ENCODE results near the gene CCDC172. TPM values are rescaled to one million over a fixed set of nuclear protein-coding genes. Genes with fewer than 3 reads are reported as not detected.

The CCDC172 gene
- total RNA-seq, 1 donor from 2014 or later = not detected

DNA sequence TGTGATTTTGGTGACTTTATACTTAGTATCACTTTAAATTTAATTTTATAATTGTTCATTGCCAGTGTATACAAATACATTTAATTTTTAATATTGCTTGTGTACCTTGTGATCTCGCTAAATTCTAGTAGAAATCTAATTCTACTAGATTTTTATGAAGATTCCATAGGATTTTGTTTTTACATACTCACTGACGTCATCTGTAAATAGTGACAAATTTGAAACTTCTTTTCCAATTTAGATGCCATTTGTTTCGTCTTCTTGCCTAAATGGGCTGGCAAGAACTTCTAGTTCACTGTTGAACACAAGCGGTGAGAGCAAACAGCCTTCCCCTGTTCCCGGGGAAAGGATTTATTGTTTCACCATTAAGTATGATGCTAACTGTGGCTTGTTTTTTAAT lies 86.1 kb downstream of the CCDC172 start:
- Histone ChIP-seq H3K27me3 (ENCODE audit: insufficient read depth, low read length) (no peaks in the 10 kb centered on the region), H3K4me3 (ENCODE audit: insufficient read depth, low read depth, low read length) (no peak overlapping the region), H3K27ac (ENCODE audit: low read depth, low read length) (no peak overlapping the region), H4K20me1 (ENCODE audit: insufficient read depth, low read length) (no peaks in the 10 kb centered on the region), H3K79me2 (ENCODE audit: insufficient read depth, low read length) (no peaks in the 10 kb centered on the region), H2AFZ (ENCODE audit: low read depth, low read length) (no peak overlapping the region), H3K4me2 (ENCODE audit: low read length) (no peak overlapping the region), H3K4me1 (ENCODE audit: insufficient read depth, low read length) (no peaks in the 10 kb centered on the region), H3K9me3 (ENCODE audit: insufficient read depth, low read depth, low read length) (no peaks in the 10 kb centered on the region), H3K36me3 (ENCODE audit: insufficient read depth, low read length) (no peaks in the 10 kb centered on the region), H3K9ac (ENCODE audit: low read length) (no peak overlapping the region)
- peaks cover 2% of the 10 kb centered on the region for H3K4me1 Mint-ChIP-seq (ENCODE audit: low read depth, unreplicated experiment)
- H3K36me3 Mint-ChIP-seq (ENCODE audit: low read depth, unreplicated experiment) = no peaks in the 10 kb centered on the region
- TF ChIP-seq, protein P1, sequence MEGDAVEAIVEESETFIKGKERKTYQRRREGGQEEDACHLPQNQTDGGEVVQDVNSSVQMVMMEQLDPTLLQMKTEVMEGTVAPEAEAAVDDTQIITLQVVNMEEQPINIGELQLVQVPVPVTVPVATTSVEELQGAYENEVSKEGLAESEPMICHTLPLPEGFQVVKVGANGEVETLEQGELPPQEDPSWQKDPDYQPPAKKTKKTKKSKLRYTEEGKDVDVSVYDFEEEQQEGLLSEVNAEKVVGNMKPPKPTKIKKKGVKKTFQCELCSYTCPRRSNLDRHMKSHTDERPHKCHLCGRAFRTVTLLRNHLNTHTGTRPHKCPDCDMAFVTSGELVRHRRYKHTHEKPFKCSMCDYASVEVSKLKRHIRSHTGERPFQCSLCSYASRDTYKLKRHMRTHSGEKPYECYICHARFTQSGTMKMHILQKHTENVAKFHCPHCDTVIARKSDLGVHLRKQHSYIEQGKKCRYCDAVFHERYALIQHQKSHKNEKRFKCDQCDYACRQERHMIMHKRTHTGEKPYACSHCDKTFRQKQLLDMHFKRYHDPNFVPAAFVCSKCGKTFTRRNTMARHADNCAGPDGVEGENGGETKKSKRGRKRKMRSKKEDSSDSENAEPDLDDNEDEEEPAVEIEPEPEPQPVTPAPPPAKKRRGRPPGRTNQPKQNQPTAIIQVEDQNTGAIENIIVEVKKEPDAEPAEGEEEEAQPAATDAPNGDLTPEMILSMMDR (IDR thresholded peaks at IDR 0.05; ENCODE audit: insufficient read depth, low read depth, low read length) = no peak
- no peak for TF ChIP-seq EZH2 (IDR thresholded peaks at IDR 0.05; ENCODE audit: insufficient read depth, low read length)
- H3K4me3 Mint-ChIP-seq (ENCODE audit: unreplicated experiment) = no peak overlapping the region
- H3K27ac Mint-ChIP-seq (ENCODE audit: unreplicated experiment) = no peak overlapping the region
- no peaks in the 10 kb centered on the region for H3K9me3 Mint-ChIP-seq (ENCODE audit: unreplicated experiment)
- DNase-seq (ENCODE audit: low read depth) = no peak
- H3K27me3 Mint-ChIP-seq (ENCODE audit: low read depth, unreplicated experiment) = peaks cover 4% of the 10 kb centered on the region
- no peak for FAIRE-seq

DNA sequence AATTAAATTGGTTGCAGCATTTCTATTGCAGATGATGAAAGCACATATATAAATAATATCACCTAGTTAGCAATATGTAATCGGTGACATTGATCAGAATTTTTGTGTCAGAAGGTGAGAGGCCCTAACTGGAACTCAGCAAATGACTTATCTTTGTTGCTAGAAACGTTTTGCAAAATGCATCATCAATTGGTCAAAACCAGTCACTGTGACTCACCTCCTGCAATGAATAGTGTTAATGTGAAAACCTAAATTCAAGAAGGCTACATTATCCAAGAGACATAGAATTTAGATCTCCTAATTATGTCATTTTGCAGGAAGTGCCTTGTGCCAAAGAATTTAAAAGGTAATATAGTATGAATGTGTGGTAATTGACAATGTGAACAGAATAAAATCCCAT lies 93.6 kb downstream of the CCDC172 start:
- Mint-ChIP-seq H3K27ac (ENCODE audit: unreplicated experiment) (no peak overlapping the region), H3K27me3 (ENCODE audit: low read depth, unreplicated experiment) (no peaks in the 10 kb centered on the region), H3K36me3 (ENCODE audit: low read depth, unreplicated experiment) (no peaks in the 10 kb centered on the region), H3K4me3 (ENCODE audit: unreplicated experiment) (no peak overlapping the region), H3K4me1 (ENCODE audit: low read depth, unreplicated experiment) (no peaks in the 10 kb centered on the region), H3K9me3 (ENCODE audit: unreplicated experiment) (no peaks in the 10 kb centered on the region)
- no peak for FAIRE-seq
- TF ChIP-seq, protein P1 (IDR thresholded peaks at IDR 0.05; ENCODE audit: insufficient read depth, low read depth, low read length) = no peak
- TF ChIP-seq EZH2 (IDR thresholded peaks at IDR 0.05; ENCODE audit: insufficient read depth, low read length) = no peak
- Histone ChIP-seq H3K4me1 (ENCODE audit: insufficient read depth, low read length) (no peaks in the 10 kb centered on the region), H4K20me1 (ENCODE audit: insufficient read depth, low read length) (no peaks in the 10 kb centered on the region), H3K9ac (ENCODE audit: low read length) (no peak overlapping the region), H3K9me3 (ENCODE audit: insufficient read depth, low read depth, low read length) (no peaks in the 10 kb centered on the region), H3K27me3 (ENCODE audit: insufficient read depth, low read length) (no peaks in the 10 kb centered on the region), H3K36me3 (ENCODE audit: insufficient read depth, low read length) (no peaks in the 10 kb centered on the region), H3K27ac (ENCODE audit: low read depth, low read length) (no peak overlapping the region), H3K79me2 (ENCODE audit: insufficient read depth, low read length) (no peaks in the 10 kb centered on the region), H3K4me3 (ENCODE audit: insufficient read depth, low read depth, low read length) (no peak overlapping the region), H3K4me2 (ENCODE audit: low read length) (no peak overlapping the region), H2AFZ (ENCODE audit: low read depth, low read length) (no peak overlapping the region)
- peak; percentile 10 for DNase-seq (ENCODE audit: low read depth)

DNA sequence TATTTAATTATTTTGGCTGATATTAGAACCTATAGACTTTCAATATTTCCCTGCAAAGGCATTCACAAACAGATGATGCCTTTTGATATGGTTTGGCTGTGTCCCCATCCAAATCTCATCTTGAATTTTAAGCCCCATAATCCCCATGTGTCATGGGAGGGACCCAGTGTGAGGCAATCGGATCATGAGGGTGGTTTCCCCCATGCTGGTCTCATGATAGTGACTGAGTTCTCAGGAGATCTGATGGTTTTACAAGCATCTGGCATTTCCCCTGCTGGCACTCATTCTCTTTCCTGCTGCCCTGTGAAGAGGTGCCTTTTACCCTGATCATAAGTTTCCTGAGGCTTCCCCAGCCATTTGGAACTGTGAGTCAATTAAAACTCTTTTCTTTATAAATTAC lies 94.1 kb downstream of the CCDC172 start:
- Histone ChIP-seq H3K9me3 (ENCODE audit: insufficient read depth, low read depth, low read length) (no peaks in the 10 kb centered on the region), H3K27me3 (ENCODE audit: insufficient read depth, low read length) (no peaks in the 10 kb centered on the region), H3K9ac (ENCODE audit: low read length) (no peak overlapping the region), H3K79me2 (ENCODE audit: insufficient read depth, low read length) (no peaks in the 10 kb centered on the region), H2AFZ (ENCODE audit: low read depth, low read length) (no peak overlapping the region), H3K4me2 (ENCODE audit: low read length) (no peak overlapping the region), H3K36me3 (ENCODE audit: insufficient read depth, low read length) (no peaks in the 10 kb centered on the region), H4K20me1 (ENCODE audit: insufficient read depth, low read length) (no peaks in the 10 kb centered on the region), H3K4me3 (ENCODE audit: insufficient read depth, low read depth, low read length) (no peak overlapping the region), H3K4me1 (ENCODE audit: insufficient read depth, low read length) (no peaks in the 10 kb centered on the region), H3K27ac (ENCODE audit: low read depth, low read length) (no peak overlapping the region)
- no peaks in the 10 kb centered on the region for H3K36me3 Mint-ChIP-seq (ENCODE audit: low read depth, unreplicated experiment)
- H3K4me3 Mint-ChIP-seq (ENCODE audit: unreplicated experiment) = no peak overlapping the region
- H3K27ac Mint-ChIP-seq (ENCODE audit: unreplicated experiment) = no peak overlapping the region
- no peaks in the 10 kb centered on the region for H3K9me3 Mint-ChIP-seq (ENCODE audit: unreplicated experiment)
- H3K4me1 Mint-ChIP-seq (ENCODE audit: low read depth, unreplicated experiment) = no peaks in the 10 kb centered on the region
- H3K27me3 Mint-ChIP-seq (ENCODE audit: low read depth, unreplicated experiment) = no peaks in the 10 kb centered on the region
- no peak for FAIRE-seq
- TF ChIP-seq EZH2 (IDR thresholded peaks at IDR 0.05; ENCODE audit: insufficient read depth, low read length) = no peak
- TF ChIP-seq, protein P1 (IDR thresholded peaks at IDR 0.05; ENCODE audit: insufficient read depth, low read depth, low read length) = no peak
- no peak for DNase-seq (ENCODE audit: low read depth)

Data from astrocyte (in vitro differentiated cells and primary cell).